ENCODE data around the gene CSTPP1. TPM values are rescaled to one million over a fixed set of nuclear protein-coding genes. Genes with fewer than 3 reads are reported as not detected.

CSTPP1 gene
- total RNA-seq, 1 donor from 2014 or later = 32.7 TPM

DNA sequence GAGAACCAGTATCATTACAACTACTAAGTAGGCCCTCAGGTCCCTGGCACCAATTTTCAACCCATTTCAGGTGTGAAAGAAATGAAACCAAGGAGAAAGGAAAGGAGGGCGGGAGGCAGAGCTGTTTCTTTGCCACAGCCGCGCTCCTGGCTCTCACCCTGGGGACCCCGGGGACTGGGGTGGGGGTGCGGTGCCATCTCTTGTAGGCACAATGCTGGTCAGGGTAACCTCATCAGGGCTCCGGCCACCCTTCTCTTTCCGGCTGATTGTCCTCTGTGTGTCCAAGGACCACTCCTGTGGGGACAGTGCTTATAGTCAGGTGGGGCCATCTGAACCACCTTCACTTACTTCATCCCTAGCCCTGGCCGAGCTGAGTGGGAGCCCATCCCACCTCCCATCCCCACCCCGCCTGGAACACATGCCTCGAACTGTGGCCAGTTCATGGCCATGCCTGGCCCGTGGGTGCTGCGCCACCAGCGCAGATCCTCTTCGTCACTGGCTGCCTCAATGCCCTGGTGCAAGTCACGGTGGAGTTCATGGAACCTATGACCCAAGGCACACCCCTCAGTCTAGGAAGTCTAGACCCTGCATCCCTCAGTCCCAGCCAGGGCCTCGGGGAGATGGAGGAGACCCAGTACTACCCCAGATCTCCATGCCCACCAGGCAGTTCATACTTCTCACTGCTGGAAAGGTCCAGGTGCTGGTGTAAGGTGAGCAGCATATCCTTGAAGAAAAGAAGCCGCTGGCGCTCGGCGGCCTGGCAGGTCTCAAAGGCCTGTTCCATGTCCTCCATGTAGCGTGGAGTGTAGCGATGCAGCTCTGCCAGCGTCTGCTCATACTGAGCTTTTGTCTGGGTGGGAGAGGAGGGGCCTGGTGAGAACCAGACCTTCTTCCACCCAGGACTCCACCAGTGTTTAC, 242.4 kb downstream of the CSTPP1 start:
- H3K9me3 Mint-ChIP-seq = no peaks in the 10 kb centered on the region
- Histone ChIP-seq H4K20me1 (ENCODE audit: low read depth) (peaks cover 15% of the 10 kb centered on the region), H3K9ac (no peak overlapping the region), H3K36me3 (no peaks in the 10 kb centered on the region), H3K4me2 (no peak overlapping the region), H3K79me2 (ENCODE audit: low read depth) (peaks cover 24% of the 10 kb centered on the region), H3K27me3 (no peaks in the 10 kb centered on the region), H2AFZ (replicated peaks) (no peak overlapping the region), H3K9me3 (ENCODE audit: low read depth) (no peaks in the 10 kb centered on the region), H3K4me3 (no peak overlapping the region), H3K4me1 (peaks cover 10% of the 10 kb centered on the region), H3F3A (ENCODE audit: low read depth) (peaks cover 12% of the 10 kb centered on the region), H3K27ac (no peak overlapping the region)
- H3K4me3 Mint-ChIP-seq = no peak overlapping the region
- H3K36me3 Mint-ChIP-seq = peaks cover under 1% of the 10 kb centered on the region
- TF ChIP-seq, protein P1, sequence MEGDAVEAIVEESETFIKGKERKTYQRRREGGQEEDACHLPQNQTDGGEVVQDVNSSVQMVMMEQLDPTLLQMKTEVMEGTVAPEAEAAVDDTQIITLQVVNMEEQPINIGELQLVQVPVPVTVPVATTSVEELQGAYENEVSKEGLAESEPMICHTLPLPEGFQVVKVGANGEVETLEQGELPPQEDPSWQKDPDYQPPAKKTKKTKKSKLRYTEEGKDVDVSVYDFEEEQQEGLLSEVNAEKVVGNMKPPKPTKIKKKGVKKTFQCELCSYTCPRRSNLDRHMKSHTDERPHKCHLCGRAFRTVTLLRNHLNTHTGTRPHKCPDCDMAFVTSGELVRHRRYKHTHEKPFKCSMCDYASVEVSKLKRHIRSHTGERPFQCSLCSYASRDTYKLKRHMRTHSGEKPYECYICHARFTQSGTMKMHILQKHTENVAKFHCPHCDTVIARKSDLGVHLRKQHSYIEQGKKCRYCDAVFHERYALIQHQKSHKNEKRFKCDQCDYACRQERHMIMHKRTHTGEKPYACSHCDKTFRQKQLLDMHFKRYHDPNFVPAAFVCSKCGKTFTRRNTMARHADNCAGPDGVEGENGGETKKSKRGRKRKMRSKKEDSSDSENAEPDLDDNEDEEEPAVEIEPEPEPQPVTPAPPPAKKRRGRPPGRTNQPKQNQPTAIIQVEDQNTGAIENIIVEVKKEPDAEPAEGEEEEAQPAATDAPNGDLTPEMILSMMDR (IDR thresholded peaks at IDR 0.05) = no peak
- TF ChIP-seq EZH2 (IDR thresholded peaks at IDR 0.05) (no peak), EZH2phosphoT487 (IDR thresholded peaks at IDR 0.05) (no peak)
- H3K27me3 Mint-ChIP-seq (ENCODE audit: insufficient read depth, low read depth) = no peaks in the 10 kb centered on the region
- H3K27ac Mint-ChIP-seq = no peak overlapping the region
- peaks cover 19% of the 10 kb centered on the region for H3K4me1 Mint-ChIP-seq
- DNase-seq (ENCODE audit: low spot score) = no peak

DNA sequence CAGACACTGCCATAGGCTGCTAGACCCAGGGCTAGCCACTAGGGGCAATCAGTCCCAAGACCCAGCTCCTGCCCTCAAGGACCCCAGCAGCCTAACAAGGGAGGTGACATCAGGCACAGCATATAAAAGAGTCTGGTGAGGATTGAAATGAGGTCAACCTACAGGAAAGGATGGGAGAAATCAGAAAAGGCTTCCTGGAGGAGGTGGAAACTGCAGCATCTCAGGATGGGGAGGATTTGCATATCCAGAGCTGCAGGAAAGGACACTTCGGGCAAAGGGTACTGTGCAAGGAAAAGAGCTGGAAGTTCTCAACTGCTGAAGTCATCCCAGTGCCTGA, 243.1 kb downstream of the CSTPP1 start:
- H3K4me2 ChIP-seq = no peak overlapping the region

DNA sequence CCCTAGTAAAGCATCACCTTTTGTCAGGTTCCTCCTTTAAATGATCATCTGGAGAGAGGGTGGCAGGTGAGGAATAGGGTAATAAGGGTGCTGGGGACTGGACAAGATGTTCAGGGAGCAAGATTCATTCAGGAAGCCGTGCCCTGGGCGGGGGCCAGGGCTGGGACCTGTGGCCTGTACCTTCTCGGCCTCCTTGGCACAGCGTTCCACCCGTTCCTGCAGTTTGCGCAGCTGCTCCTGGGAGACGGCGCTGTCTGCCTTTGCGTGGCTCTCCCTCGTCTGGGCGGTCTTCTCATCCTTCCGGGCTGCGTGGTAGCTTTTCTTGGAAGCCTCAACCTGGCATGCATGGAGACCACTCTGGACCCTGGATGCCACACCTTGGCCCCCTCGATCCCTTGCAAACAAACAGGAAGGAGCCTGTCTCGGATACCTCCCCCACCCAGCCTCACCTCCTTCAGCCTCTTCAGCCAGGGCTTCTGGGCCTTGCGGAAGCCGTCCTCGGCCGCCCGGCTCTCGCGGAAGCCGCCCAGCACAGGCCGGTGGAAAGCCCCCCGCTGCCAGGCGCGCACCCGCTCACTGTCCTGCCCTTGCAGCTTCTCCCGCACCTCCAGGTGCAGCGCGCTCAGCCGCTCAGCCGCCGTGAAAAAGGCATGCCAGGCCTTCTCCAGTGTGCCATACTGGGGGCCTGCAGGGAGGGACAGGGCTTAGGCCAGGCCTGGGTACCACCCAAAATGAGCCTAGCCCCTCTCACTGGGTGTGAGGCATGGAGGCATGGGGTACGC, 243.6 kb downstream of the CSTPP1 start:
- H3K27ac Mint-ChIP-seq = no peak overlapping the region
- H3K4me1 Mint-ChIP-seq = peaks cover 19% of the 10 kb centered on the region
- H3K79me2 ChIP-seq (ENCODE audit: low read depth) = peaks cover 15% of the 10 kb centered on the region
- no peaks in the 10 kb centered on the region for H3K36me3 ChIP-seq
- no peak overlapping the region for H3K4me2 ChIP-seq
- no peak overlapping the region for H3K4me3 Mint-ChIP-seq
- H3K4me1 ChIP-seq = peaks cover 16% of the 10 kb centered on the region
- no peak overlapping the region for H3K27ac ChIP-seq
- H3K9me3 Mint-ChIP-seq = no peaks in the 10 kb centered on the region
- no peaks in the 10 kb centered on the region for H3K36me3 Mint-ChIP-seq
- TF ChIP-seq EZH2phosphoT487 (IDR thresholded peaks at IDR 0.05) = no peak
- peaks cover 24% of the 10 kb centered on the region for H3F3A ChIP-seq (ENCODE audit: low read depth)
- H3K4me3 ChIP-seq = no peak overlapping the region
- no peak overlapping the region for H2AFZ ChIP-seq (replicated peaks)
- no peak for DNase-seq (ENCODE audit: low spot score)
- H3K27me3 ChIP-seq = peaks cover 2% of the 10 kb centered on the region
- H3K9ac ChIP-seq = no peak overlapping the region
- H3K9me3 ChIP-seq (ENCODE audit: low read depth) = no peaks in the 10 kb centered on the region
- H3K27me3 Mint-ChIP-seq (ENCODE audit: insufficient read depth, low read depth) = peaks cover 10% of the 10 kb centered on the region
- H4K20me1 ChIP-seq (ENCODE audit: low read depth) = peaks cover 8% of the 10 kb centered on the region

More for the DNA sequence above, 243.1 kb downstream of the CSTPP1 start:
- Histone ChIP-seq H4K20me1 (ENCODE audit: low read depth) (peaks cover 14% of the 10 kb centered on the region), H3K4me3 (no peak overlapping the region), H3F3A (ENCODE audit: low read depth) (peaks cover 18% of the 10 kb centered on the region), H3K27me3 (no peaks in the 10 kb centered on the region), H3K4me1 (peaks cover 11% of the 10 kb centered on the region), H3K36me3 (no peaks in the 10 kb centered on the region), H2AFZ (replicated peaks) (no peak overlapping the region), H3K9ac (no peak overlapping the region), H3K27ac (no peak overlapping the region), H3K9me3 (ENCODE audit: low read depth) (no peaks in the 10 kb centered on the region), H3K79me2 (ENCODE audit: low read depth) (peaks cover 20% of the 10 kb centered on the region)
- Mint-ChIP-seq H3K27me3 (ENCODE audit: insufficient read depth, low read depth) (peaks cover 5% of the 10 kb centered on the region), H3K9me3 (no peaks in the 10 kb centered on the region), H3K27ac (peak overlapping the region; percentile 14), H3K4me3 (no peak overlapping the region), H3K4me1 (peaks cover 19% of the 10 kb centered on the region), H3K36me3 (no peaks in the 10 kb centered on the region)
- TF ChIP-seq EZH2 (IDR thresholded peaks at IDR 0.05) (no peak), EZH2phosphoT487 (IDR thresholded peaks at IDR 0.05) (no peak)
- TF ChIP-seq, protein P1 (IDR thresholded peaks at IDR 0.05) = peak; percentile 64
- DNase-seq (ENCODE audit: low spot score) = peak; percentile 79
